Endodermal cell (in vitro differentiated cells): ENCODE results near the gene NME3. TPM values are rescaled to one million over a fixed set of nuclear protein-coding genes. Genes with fewer than 3 reads are reported as not detected.
A peak's percentile ranks its signal among the peaks of the same experiment; 100 is the strongest.

Experiments
- DNase-seq: peaks from one replicate; pipeline ENCODE4 v3.0.0-alpha.2; 2017
- H3K27ac ChIP-seq: 2 replicates; pipeline ENCODE4 v1.5.1; 2013; ENCODE audit warnings: mild to moderate bottlenecking, low read depth, low read length, moderate library complexity
- H3K27me3 ChIP-seq: 2 replicates; pipeline ENCODE4 v1.6.1; 2013; ENCODE audit warnings: mild to moderate bottlenecking, low read length, moderate library complexity; ENCODE audit not compliant: insufficient read depth, control insufficient read depth, poor library complexity, severe bottlenecking
- H3K36me3 ChIP-seq: 2 replicates; pipeline ENCODE4 v1.7.0; 2013; ENCODE audit warnings: mild to moderate bottlenecking, low read length, moderate library complexity; ENCODE audit not compliant: control insufficient read depth, insufficient read depth
- H3K4me1 ChIP-seq: one replicate; pipeline ENCODE4 v1.7.0; 2013; ENCODE audit warnings: low read length; ENCODE audit not compliant: control insufficient read depth, insufficient read depth
- H3K4me3 ChIP-seq: 2 replicates; pipeline ENCODE4 v1.5.1; 2013; ENCODE audit warnings: mild to moderate bottlenecking, low read length, moderate library complexity
- H3K9ac ChIP-seq: 2 replicates; pipeline ENCODE4 v1.6.1; 2013; ENCODE audit warnings: mild to moderate bottlenecking, low read length, moderate library complexity; ENCODE audit not compliant: poor library complexity, severe bottlenecking; ENCODE audit errors: extremely low read depth
- H3K9me3 ChIP-seq: 2 replicates; pipeline ENCODE4 v1.6.1; 2013; ENCODE audit warnings: mild to moderate bottlenecking, low read length, moderate library complexity; ENCODE audit not compliant: control insufficient read depth
- H3K27ac Mint-ChIP-seq: 2 replicates; pipeline ENCODE4 v1.8.0; 2020; ENCODE audit warnings: mixed read lengths
- H3K27me3 Mint-ChIP-seq: 2 replicates; pipeline ENCODE4 v1.8.0; 2021; ENCODE audit warnings: mild to moderate bottlenecking, mixed read lengths; ENCODE audit not compliant: insufficient read depth
- H3K36me3 Mint-ChIP-seq: 2 replicates; pipeline ENCODE4 v1.8.0; 2020; ENCODE audit warnings: low read depth, mixed read lengths
- H3K4me1 Mint-ChIP-seq: 2 replicates; pipeline ENCODE4 v1.8.0; 2020; ENCODE audit warnings: mixed read lengths
- H3K4me3 Mint-ChIP-seq: 2 replicates; pipeline ENCODE4 v1.8.0; 2020; ENCODE audit warnings: mild to moderate bottlenecking, moderate library complexity, mixed read lengths
- H3K9me3 Mint-ChIP-seq: 2 replicates; pipeline ENCODE4 v1.8.0; 2020; ENCODE audit warnings: mild to moderate bottlenecking, mixed read lengths
- CTCF ChIP-seq: fragments of 200-600 bp; sonication (generic); conservative IDR thresholded peaks from 2 replicates; pipeline ENCODE4 v1.5.0; 2021; ENCODE audit warnings: antibody characterized with exemption, mild to moderate bottlenecking
- WGBS, 2 experiments: methylation state at CpG; one replicate each; pipeline versions ENCODE4 v1.1.5 to v1.1.7; 2013; ENCODE audit warnings: missing lambda C conversion rate in 2 of 2, mixed read lengths in 1 of 2; ENCODE audit not compliant: insufficient coverage in 1 of 2, insufficient read length in 1 of 2; 5-methylcytosine and 5-hydroxymethylcytosine counted together
- total RNA-seq, 2 donors: library from RNA; stranded (reverse); fragmentation: NEBNext Ultra II Directional in 1 of 2; extraction: Animal tissue kit (Norgen Biotek cat#: 25700) in 1 of 2; gene quantifications; 2 replicates in 1 of 2; 3 replicates in 1 of 2; pipeline ENCODE4 v1.2.1, GENCODE V29; 2021

The NME3 gene
- total RNA-seq, 2 donors from 2014 or later: 70.3 to 73.6 TPM

GRCh38 chr16:1787056-1787321, 15.6 kb upstream of the NME3 start:
- H3K27ac ChIP-seq: no peak overlapping the region
- no peaks in the 10 kb centered on the region for H3K9me3 ChIP-seq
- Mint-ChIP-seq H3K27ac (no peak overlapping the region), H3K27me3 (no peaks in the 10 kb centered on the region), H3K9me3 (no peaks in the 10 kb centered on the region), H3K4me1 (peaks cover 3% of the 10 kb centered on the region), H3K4me3 (no peak overlapping the region), H3K36me3 (peaks cover 13% of the 10 kb centered on the region)
- no peaks in the 10 kb centered on the region for H3K27me3 ChIP-seq
- H3K36me3 ChIP-seq: peaks cover 4% of the 10 kb centered on the region
- no peaks in the 10 kb centered on the region for H3K4me1 ChIP-seq
- TF ChIP-seq CTCF: no peak
- H3K9ac ChIP-seq: no peak overlapping the region
- 92 to 98% methylated on average over 5 to 6 of the region's 6 CpGs for WGBS, 2 experiments
- DNase-seq: no peak
- no peak overlapping the region for H3K4me3 ChIP-seq

DNA sequence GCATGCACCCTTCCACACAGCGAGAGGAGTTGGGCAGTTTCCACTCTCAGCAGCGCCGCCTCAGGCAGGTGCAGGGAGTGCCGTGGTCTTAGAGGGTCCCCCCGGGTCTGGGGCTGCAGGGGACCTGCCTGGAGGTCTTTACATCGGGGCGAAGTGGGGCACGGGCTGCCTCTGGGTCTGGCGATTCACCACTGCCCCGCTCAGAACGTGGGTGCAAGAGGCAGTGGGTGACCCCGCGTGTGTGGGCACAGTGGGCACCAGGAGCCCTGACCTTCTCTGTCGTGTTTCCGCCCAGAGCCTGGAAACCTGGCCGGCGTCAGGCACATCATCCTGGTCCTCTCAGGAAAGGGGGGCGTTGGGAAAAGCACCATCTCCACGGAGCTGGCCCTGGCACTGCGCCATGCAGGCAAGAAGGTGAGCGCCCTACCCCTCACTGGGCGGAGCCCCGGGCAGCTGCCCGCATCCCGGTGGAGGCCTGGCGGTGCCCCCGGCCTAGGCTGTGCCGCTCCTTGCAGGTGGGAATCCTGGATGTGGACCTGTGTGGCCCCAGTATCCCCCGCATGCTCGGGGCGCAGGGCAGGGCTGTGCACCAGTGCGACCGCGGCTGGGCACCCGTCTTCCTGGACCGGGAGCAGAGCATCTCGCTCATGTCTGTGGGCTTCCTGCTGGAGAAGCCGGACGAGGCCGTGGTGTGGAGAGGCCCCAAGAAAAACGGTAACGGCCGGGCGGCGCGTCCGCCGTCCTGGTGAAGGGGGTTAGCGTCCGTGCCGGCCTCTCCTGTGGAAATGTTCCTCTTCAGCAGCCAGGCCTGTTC, 15.1 kb upstream of the NME3 start:
- no peaks in the 10 kb centered on the region for H3K27me3 Mint-ChIP-seq
- Histone ChIP-seq H3K27me3 (no peaks in the 10 kb centered on the region), H3K27ac (no peak overlapping the region), H3K36me3 (peaks cover 4% of the 10 kb centered on the region), H3K4me1 (peaks cover under 1% of the 10 kb centered on the region), H3K4me3 (no peak overlapping the region), H3K9ac (no peak overlapping the region), H3K9me3 (no peaks in the 10 kb centered on the region)
- peak; percentile 63 for DNase-seq
- WGBS, 2 experiments: 93 to 95% methylated on average over 33 to 51 of the region's 51 CpGs
- peaks cover 13% of the 10 kb centered on the region for H3K36me3 Mint-ChIP-seq
- H3K4me3 Mint-ChIP-seq: no peak overlapping the region
- no peak overlapping the region for H3K27ac Mint-ChIP-seq
- H3K4me1 Mint-ChIP-seq: peaks cover 6% of the 10 kb centered on the region
- TF ChIP-seq CTCF: peak; percentile 32
- no peaks in the 10 kb centered on the region for H3K9me3 Mint-ChIP-seq

GRCh38 chr16:1785846-1786170, 14.5 kb upstream of the NME3 start:
- WGBS, 2 experiments: 95 to 100% methylated on average over 8 to 14 of the region's 14 CpGs
- no peaks in the 10 kb centered on the region for H3K27me3 Mint-ChIP-seq
- H3K4me1 Mint-ChIP-seq: peaks cover 10% of the 10 kb centered on the region
- Histone ChIP-seq H3K4me3 (no peak overlapping the region), H3K36me3 (peaks cover 8% of the 10 kb centered on the region), H3K9ac (no peak overlapping the region), H3K27me3 (no peaks in the 10 kb centered on the region), H3K4me1 (peaks cover 7% of the 10 kb centered on the region), H3K27ac (no peak overlapping the region), H3K9me3 (no peaks in the 10 kb centered on the region)
- no peak overlapping the region for H3K27ac Mint-ChIP-seq
- no peaks in the 10 kb centered on the region for H3K9me3 Mint-ChIP-seq
- DNase-seq: no peak
- H3K36me3 Mint-ChIP-seq: peaks cover 13% of the 10 kb centered on the region
- TF ChIP-seq CTCF: no peak
- no peak overlapping the region for H3K4me3 Mint-ChIP-seq
